ENCODE results near the gene PIP4K2C. TPM values are rescaled to one million over a fixed set of nuclear protein-coding genes. Genes with fewer than 3 reads are reported as not detected.
"Not testable (repeated sequence)": the region's sequence is repeated elsewhere in the genome, so short reads cannot be mapped to it uniquely, and the experiment has no call there.

Gene PIP4K2C
- total RNA-seq, 1 experiment from 2014 or later: 25.2 TPM

DNA sequence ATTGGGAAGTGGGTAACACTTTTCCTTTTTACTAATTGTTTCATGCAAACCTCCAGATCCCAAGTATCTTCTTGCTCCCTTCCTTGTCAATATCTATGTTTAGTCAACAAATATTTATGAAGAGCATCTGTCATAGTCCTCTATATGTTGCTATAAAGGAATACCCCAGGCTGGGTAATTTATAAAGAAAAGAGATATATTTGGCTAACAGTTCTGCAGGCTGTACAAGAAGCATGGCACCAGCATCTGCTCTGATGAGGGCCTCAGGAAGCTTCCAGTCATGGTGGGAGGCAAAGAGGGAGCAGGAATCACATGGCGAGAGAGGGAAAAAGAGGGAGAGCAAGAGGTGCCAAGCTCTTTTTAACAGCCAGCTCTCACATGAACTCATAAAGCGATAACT lies 36.5 kb upstream of the PIP4K2C start:
- in situ Hi-C loops (cut with HindIII; ENCODE audit: low sequenced_read_pairs): no loop called here
- no peak for DNase-seq (ENCODE audit: low spot score)

DNA sequence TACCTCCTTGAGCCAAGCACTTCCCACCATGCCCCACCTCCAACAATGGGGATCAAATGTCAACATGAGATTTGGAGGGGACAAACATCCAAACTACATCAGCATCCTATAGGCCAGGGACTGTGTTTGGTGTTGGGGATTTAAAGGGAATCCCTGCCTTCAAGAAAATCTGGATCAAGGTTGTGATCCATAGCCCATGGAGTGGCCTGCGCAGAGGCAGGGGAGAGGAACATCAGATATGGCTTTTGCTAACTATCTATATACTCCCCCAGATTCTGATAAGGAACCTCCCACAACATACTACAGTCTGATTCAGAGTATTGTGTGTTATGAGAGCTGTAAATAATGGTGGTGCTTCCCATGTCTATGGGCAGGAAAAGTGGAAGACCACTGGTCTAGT lies 36.1 kb upstream of the PIP4K2C start:
- no peak for DNase-seq (ENCODE audit: low spot score)
- in situ Hi-C loops (cut with HindIII; ENCODE audit: low sequenced_read_pairs): no loop called here

DNA sequence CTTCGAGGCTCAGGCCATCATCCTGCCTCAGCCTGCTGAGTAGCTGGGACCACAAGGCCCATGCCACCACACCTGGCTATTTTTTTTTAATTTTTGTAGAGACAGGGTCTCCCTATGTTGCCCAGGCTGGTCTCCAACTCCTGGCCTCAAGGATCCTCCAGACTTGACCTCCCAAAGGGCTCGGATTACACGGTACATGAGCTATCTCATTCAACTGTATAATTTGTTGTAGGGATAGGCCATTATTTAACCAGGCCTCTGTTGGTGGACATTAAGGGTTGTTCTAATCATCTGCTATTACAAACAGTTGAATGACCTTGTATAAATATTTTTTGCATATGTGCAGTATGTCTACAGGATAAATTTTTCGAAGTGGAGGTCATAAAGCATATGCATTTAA lies 32.1 kb upstream of the PIP4K2C start:
- DNase-seq (ENCODE audit: low spot score): no peak
- in situ Hi-C loops (cut with HindIII; ENCODE audit: low sequenced_read_pairs): no loop called here

DNA sequence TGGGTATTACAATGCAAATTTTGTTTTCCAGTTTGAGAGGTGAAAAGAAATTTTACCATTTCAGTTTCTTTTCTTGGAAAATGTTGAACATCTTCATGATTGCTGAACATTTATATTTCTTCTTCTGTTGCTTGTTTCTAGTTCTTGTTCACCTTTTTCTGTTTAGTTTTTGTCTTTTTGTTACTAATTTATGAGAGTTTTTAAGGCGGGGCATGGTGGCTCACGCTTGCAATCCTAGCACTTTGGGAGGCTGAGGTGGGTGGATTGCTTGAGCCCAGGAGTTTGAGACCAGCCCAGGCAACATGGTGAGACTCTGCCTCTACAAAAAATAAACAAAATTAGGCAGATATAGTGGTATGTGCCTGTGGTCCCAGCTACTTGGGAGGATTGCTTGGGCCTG lies 30.5 kb upstream of the PIP4K2C start:
- no peak for DNase-seq (ENCODE audit: low spot score)
- in situ Hi-C loops (cut with HindIII; ENCODE audit: low sequenced_read_pairs): no loop called here

DNA sequence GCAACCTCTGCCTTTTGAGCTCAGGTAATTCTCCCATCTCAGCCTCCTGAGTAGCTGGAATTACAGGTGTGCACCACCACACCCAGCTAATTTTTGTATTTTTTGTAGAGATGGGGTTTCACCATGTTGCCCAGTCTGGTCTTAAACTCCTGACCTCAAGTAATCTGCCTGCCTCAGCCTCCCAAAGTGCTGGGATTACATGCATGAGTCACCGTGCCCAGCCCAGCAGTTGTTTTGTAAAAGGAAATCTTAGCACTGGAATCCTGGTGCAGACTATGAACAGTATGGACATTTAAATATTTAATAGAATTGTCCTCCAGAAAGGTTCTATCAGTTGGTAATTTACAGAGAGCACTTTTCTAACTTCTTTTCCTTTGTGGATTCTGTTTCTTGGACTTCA lies 29.9 kb upstream of the PIP4K2C start:
- DNase-seq (ENCODE audit: low spot score); in situ Hi-C loops (cut with HindIII; ENCODE audit: low sequenced_read_pairs): not testable (repeated sequence)

DNA sequence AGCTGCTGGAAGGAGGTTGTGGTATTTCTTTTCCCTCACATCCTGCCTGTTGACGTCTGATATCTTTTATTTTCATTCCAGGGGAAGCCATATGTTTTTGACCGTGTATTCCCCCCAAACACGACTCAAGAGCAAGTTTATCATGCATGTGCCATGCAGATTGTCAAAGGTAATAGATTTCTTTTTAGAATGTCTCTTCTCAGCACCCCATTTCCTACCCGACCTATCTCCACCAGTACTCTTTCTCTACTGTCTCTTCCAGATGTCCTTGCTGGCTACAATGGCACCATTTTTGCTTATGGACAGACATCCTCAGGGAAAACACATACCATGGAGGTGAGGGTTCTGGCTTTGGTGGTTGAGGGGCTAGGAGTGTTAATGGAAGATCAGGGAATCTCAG lies 27.6 kb upstream of the PIP4K2C start:
- in situ Hi-C loops (cut with HindIII; ENCODE audit: low sequenced_read_pairs): no loop called here

DNA sequence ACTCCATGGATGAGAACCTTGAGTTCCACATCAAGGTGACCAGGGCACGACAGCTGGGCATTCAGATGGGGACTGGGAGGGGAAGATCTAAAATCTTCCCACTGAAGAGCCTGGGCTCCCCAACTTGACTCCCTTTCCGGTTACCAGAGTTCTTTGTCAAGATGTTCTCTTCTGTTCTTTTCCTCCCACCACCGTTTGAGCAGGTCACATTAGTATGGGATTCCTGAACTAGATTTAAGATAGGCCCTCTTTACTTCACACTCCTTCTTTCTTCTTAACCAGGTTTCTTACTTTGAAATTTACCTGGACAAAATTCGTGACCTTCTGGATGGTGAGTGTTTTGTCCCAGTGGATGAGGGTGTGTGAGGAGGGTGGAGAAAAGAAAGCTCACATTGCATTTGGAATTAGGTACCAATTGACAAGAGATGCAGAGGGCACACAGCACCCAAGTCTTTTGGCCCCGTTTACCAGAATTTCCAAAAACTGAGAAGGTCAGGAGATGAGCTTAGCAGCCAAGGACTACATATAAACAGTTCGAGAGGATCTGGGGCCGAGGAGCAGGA lies 26.7 kb upstream of the PIP4K2C start:
- no peak for DNase-seq (ENCODE audit: low spot score)
- in situ Hi-C loops (cut with HindIII; ENCODE audit: low sequenced_read_pairs): no loop called here

More for the DNA sequence above, 27.6 kb upstream of the PIP4K2C start:
- no peak for DNase-seq (ENCODE audit: low spot score)

DNA sequence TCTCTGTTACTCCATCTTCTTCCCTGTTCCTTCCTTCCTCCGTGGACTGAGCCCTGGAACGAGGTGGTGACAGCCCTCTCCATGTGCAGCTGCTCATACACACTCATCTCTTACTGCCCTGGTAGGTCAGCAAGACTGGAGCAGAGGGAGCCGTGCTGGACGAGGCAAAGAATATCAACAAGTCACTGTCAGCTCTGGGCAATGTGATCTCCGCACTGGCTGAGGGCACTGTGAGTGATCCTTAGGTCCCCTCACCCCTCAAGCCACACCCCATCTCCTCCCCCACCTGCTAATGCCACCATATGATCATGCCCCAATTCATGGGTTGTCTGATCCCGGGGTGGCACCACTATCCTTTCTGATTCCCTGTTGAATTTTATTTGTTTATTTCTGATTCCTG lies 22.2 kb upstream of the PIP4K2C start:
- DNase-seq (ENCODE audit: low spot score): no peak
- in situ Hi-C loops (cut with HindIII; ENCODE audit: low sequenced_read_pairs): no loop called here

DNA sequence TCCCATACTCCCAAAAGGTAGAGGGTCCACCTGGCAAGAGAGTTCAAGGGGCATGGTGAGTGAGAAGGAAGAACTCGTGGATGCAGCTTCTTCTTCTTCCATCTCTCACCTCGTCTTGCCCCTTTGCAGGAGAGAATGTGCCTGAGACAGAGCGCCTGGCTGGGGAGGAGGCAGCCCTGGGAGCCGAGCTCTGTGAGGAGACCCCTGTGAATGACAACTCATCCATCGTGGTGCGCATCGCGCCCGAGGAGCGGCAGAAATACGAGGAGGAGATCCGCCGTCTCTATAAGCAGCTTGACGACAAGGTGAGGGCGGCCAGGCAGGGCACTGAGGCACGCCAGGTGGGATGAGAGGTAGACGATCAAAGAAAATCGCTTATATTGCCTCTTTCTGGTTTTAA lies 21.1 kb upstream of the PIP4K2C start:
- no peak for DNase-seq (ENCODE audit: low spot score)
- in situ Hi-C loops (cut with HindIII; ENCODE audit: low sequenced_read_pairs): no loop called here

DNA sequence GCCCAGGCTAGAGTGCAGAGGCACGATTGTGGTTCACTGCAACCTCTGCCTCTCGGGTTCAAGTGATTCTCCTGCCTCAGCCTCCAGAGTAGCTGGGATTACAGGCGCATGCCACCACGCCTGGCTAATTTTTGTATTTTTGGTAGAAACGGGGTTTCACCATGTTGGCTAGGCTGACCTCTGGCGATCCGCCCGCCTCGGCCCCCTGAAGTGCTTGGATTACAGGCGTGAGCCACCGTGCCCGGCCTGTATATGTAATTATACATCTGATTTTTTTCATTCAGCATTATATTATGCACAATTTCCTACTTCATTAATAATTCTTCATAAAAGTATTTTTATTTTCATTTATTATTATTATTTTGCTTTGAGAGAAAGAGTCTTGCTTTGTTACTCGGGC lies 20.6 kb upstream of the PIP4K2C start:
- in situ Hi-C loops (cut with HindIII; ENCODE audit: low sequenced_read_pairs): not testable (repeated sequence)

DNA sequence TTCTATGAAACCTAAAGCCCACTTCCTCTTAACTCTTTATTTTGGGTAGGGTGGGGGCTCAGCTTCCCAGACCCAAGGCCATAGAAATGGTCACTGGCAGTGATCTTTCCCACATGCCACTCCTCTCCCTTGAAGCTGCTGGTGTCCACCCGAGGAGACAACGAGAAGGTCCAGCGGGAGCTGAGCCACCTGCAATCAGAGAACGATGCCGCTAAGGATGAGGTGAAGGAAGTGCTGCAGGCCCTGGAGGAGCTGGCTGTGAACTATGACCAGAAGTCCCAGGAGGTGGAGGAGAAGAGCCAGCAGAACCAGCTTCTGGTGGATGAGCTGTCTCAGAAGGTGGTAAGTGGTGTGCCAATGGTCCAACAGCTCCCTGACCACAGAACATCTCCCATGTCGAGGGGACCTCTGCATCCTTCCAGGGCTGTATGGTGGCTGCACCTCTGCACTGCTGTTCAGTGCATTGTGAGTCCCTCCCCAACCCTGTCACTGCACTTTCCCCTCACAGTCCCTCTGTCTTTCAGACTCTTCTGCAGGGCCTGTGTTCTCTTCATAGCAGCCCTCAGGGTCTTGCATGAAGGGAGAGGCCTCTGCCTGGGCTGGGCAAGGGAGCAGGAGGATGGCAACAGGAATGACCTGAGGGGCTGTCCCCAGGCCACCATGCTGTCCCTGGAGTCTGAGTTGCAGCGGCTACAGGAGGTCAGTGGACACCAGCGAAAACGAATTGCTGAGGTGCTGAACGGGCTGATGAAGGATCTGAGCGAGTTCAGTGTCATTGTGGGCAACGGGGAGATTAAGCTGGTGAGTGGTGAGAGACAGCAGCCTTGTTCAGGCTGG lies 18.8 kb upstream of the PIP4K2C start:
- in situ Hi-C loops (cut with HindIII; ENCODE audit: low sequenced_read_pairs): no loop called here
- DNase-seq (ENCODE audit: low spot score): no peak

More for the DNA sequence above, 20.6 kb upstream of the PIP4K2C start:
- not testable (repeated sequence) for DNase-seq (ENCODE audit: low spot score)

DNA sequence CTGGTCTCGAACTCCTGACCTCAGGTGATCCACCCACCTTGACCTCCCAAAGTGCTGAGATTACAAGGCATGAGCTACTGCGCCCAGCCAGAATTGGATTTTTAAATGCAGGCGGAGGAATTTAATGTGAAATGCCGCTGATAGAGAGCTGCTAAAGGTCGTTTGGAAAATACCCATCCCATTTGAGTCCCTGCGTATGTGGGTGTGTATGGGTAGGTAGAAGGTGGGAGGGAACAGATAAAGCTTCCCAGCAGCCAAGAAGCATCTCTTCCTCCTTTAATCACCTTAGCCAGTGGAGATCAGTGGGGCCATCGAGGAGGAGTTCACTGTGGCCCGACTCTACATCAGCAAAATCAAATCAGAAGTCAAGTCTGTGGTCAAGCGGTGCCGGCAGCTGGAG lies 16.2 kb upstream of the PIP4K2C start:
- in situ Hi-C loops (cut with HindIII; ENCODE audit: low sequenced_read_pairs): no loop called here
- no peak for DNase-seq (ENCODE audit: low spot score)

DNA sequence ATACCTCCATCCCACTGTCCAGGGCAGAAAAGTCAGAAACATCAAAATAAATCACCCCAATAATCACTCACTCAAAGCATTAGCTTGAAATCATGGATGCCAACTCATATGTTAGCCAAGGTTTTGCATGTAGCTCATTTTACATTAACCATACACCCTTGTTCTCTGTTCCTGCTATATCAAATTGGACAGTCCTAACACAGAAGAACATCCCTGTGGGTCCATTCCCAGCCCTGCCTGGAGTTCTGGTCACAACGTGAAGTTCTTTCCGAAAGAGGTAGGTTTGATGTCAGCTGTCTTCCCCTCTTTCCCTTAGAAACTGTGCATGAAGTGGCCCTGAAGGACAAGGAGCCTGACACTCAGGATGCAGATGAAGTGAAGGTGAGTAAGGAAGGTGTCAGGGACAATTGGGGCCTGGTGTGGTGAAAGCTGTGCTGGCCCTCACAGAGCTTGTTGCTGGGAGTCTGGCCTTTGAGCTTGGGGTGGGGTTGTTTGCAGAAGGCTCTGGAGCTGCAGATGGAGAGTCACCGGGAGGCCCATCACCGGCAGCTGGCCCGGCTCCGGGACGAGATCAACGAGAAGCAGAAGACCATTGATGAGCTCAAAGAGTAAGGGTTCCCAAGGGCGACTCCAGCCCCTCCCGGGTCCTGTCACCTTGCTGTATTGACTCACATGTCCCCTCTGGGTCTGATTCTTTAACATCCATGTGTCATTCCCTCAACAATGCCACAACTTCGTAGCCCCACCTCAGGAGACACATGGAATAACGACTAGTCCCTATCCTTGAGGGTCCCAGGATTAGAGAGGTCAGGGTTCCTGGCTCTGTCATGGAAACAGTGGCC lies 15.0 kb upstream of the PIP4K2C start:
- in situ Hi-C loops (cut with HindIII; ENCODE audit: low sequenced_read_pairs): no loop called here

DNA sequence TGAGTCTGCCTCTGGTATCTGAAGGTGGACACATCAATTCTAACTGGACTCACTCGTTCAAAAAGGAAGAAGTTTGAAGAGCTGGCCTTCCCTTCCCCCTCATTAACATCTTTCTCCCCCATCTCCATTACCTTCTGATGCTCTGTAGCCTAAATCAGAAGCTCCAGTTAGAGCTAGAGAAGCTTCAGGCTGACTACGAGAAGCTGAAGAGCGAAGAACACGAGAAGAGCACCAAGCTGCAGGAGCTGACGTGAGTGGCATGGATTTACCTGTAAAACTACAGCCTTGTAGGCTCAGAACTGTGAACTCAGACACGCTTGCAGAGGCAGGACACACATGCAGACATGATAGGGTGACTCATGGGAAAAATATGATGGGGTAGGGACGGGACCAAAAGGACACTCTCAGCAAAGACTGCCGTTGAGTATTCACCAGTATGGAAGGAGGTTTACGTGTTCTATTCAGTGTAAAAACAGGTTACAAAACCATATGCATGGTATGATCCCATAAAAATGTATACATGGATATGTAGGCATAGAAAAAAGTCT lies 14.3 kb upstream of the PIP4K2C start:
- in situ Hi-C loops (cut with HindIII; ENCODE audit: low sequenced_read_pairs): no loop called here
- DNase-seq (ENCODE audit: low spot score): no peak

More for the DNA sequence above, 15.0 kb upstream of the PIP4K2C start:
- DNase-seq (ENCODE audit: low spot score): no peak

DNA sequence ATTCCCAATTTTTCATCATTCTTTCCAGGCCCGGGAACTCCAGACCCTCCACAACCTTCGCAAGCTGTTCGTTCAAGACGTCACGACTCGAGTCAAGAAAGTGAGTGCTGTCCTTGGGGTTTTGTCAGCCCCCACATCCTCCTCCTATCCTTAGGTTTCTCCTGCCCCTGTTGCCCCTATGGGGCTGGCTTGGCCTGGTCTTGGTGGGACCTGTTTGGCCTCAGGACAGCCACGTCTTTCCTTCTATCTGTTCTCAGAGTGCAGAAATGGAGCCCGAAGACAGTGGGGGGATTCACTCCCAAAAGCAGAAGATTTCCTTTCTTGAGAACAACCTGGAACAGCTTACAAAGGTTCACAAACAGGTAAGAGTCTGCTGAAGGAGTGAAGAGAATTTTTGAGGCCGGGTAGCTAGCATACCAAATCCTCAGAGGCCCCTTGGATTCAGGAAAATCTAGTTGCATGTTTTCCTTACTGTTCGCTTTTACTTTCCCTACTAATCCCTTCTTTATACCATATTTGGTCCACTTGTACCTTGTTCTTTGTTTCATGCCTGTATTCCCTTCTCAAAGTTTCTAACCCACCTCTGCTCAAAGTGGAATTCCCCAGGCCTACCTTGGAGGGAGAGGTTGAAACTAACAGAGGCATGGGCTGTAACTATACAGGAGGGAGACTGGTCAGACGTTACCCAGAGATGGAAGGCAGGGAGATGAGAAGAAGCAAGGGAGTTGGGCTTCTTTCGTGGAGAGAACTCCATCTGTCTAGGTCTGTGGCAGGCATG lies 12.8 kb upstream of the PIP4K2C start:
- in situ Hi-C loops (cut with HindIII; ENCODE audit: low sequenced_read_pairs): no loop called here
- no peak for DNase-seq (ENCODE audit: low spot score)

DNA sequence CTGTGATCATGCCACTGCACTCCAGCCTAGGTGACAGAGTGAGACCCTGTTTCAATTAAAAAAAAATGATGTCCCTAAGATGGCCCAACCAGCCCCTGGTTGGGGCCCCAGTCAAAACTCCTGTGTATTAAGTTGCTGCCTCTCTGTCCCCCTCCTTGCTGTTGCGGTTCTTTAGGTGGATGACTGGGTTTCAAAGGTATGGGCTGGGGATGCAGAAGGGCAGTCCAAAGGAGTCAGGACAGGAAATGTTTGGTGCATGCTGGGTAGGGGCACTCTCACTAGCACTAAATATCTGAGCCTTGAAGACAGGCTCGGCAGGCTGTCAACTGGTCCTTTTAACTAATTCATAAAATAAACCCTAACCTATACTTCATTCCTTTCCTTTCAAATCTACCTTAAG lies 12.0 kb upstream of the PIP4K2C start:
- no peak for DNase-seq (ENCODE audit: low spot score)
- in situ Hi-C loops (cut with HindIII; ENCODE audit: low sequenced_read_pairs): no loop called here

DNA sequence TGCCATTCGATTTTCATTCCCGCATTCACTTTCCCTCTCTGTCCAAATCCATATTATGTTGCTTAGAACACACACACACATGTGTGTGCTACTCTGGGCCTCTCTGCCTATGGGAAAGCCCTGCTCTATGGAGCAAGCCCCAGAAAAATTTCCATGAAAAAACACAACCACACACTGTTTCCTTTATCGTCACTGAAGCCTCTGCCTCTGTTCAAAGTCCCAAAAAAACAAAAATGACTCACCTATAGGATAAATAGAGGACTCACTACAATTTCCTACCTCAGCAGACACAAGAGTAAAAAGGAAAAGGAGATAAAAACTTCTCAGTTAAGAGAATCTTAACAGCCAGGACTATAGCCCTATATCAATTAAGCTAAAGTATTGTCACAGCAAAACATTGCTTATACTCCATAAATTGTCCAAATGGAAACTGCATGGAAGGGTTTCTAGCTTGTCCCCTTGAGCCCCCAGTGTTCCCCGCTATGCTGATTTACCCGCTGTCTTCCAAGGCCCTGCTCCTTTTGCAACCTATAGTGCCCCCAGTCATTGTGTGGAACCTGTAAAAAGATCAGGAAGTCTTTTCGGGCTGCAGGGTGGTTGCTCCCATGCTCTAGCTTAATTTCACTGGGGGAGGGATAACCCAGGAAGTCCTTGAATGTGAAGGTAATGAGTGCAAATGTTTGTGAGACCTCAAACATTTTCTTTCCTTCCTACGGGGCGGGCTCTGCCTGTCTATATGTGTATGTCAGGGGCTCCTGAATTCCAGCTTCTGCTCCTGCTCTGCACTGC lies 11.1 kb upstream of the PIP4K2C start:
- DNase-seq (ENCODE audit: low spot score): no peak
- in situ Hi-C loops (cut with HindIII; ENCODE audit: low sequenced_read_pairs): no loop called here

DNA sequence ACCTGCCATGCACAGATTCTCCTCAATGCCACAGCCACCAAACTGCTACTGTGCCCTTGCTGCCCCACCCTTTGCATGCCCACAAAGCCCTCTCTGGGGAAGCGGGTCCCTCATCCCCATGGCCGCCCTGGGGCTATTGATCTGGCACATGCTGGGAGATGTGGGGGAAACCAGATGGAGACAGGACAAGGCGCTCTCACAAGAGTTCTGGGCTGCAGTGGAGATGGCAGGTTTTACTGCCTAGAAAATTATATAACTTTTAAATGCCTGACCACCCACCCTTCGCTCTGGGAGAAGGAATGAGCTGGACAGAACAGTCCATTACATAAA lies 10.6 kb upstream of the PIP4K2C start:
- in situ Hi-C loops (cut with HindIII; ENCODE audit: low sequenced_read_pairs): no loop called here
- DNase-seq (ENCODE audit: low spot score): no peak

DNA sequence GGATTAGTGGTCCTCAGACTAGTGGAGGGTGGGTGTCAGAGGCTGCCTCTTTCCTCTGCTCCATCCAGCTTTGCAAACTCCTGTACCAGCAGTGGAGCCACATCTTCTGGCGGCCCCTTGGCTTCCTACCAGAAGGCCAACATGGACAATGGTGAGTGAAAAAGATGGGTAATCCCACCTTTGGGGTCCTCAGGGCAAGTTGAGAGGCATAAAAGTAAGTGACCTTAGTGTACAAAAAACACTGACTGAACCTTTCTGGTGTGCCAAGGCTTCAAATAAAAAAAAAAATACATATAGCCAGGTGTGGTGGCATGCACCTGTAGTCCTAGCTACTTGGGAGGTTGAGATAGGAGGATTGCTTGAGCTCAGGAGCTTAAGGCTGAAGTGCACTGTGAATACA lies 9.2 kb upstream of the PIP4K2C start:
- in situ Hi-C loops (cut with HindIII; ENCODE audit: low sequenced_read_pairs): no loop called here

More for the DNA sequence above, 9.2 kb upstream of the PIP4K2C start:
- no peak for DNase-seq (ENCODE audit: low spot score)
